Endothelial cell of umbilical vein (primary cell): ENCODE measurements around the gene RTL5. TPM values are rescaled to one million over a fixed set of nuclear protein-coding genes. Genes with fewer than 3 reads are reported as not detected.
A peak's percentile ranks its signal among the peaks of the same experiment; 100 is the strongest.

Experiments used
- BruUV-seq: library from RNA; stranded (reverse); fragments of 400-500 nt; replicated peaks from 2 replicates; lab custom pipeline; 2021; lab: Mats Ljungman, UMichigan
- CTCF ChIA-PET: fragments of 300-600, 350-600 bp; sonication (Branson Sonifier 250); formaldehyde crosslinking; loops from one replicate; lab custom pipeline; 2021; ENCODE audit warnings: antibody characterized with exemption, inconsistent platforms; lab: Charles Lee
- POLR2A ChIA-PET: fragments of 300-600, 350-600 bp; sonication (Branson Sonifier 250); formaldehyde crosslinking; loops from one replicate; lab custom pipeline; 2021; ENCODE audit warnings: antibody characterized with exemption, inconsistent platforms; lab: Charles Lee
- DNase-seq: peaks from one replicate; pipeline ENCODE4 v3.0.0-alpha.2; 2011; ENCODE audit warnings: low read depth, low spot score
- FAIRE-seq: peaks from 2 replicates; lab custom pipeline; 2011; peaks lifted over from hg19 to GRCh38; lab: Jason Lieb, UNC
- H2AFZ ChIP-seq: 2 replicates; pipeline ENCODE4 v1.6.0; 2012; ENCODE audit warnings: low read depth, low read length, control low read depth, inconsistent platforms
- H3K27ac ChIP-seq: 2 replicates; pipeline ENCODE4 v1.5.1; 2011; ENCODE audit warnings: low read depth, mild to moderate bottlenecking, control low read depth, low read length, moderate library complexity; ENCODE audit not compliant: insufficient read depth
- H3K27me3 ChIP-seq, 2 experiments: 2 replicates each; pipeline versions ENCODE4 v1.6.0 to v1.6.1; 2011; ENCODE audit warnings: low read length in 2 of 2, mixed read lengths in 1 of 2; ENCODE audit not compliant: control insufficient read depth in 2 of 2, insufficient read depth in 2 of 2
- H3K36me3 ChIP-seq, 2 experiments: 2 replicates in 1 of 2; 3 replicates in 1 of 2; pipeline ENCODE4 v1.5.1; 2011; ENCODE audit warnings: low read length in 2 of 2, mild to moderate bottlenecking in 1 of 2, moderate library complexity in 1 of 2; ENCODE audit not compliant: control insufficient read depth in 2 of 2, insufficient read depth in 2 of 2; ENCODE audit errors: extremely low read depth in 1 of 2
- H3K4me1 ChIP-seq: 3 replicates; pipeline ENCODE4 v1.5.1; 2011; ENCODE audit warnings: mild to moderate bottlenecking, low read length; ENCODE audit not compliant: control insufficient read depth, insufficient read depth; ENCODE audit errors: extremely low read depth
- H3K4me2 ChIP-seq: 2 replicates; pipeline ENCODE4 v1.6.1; 2011; ENCODE audit warnings: low read length, control low read depth, mixed read lengths; ENCODE audit not compliant: insufficient read depth
- H3K4me3 ChIP-seq, 3 experiments: fragments of 200-600 bp in 1 of 3; sonication (generic), shearing (Covaris generic) in 1 of 3; replicated peaks in 1 of 3; 2 replicates each; pipeline ENCODE4 v1.5.1; 2011 to 2016; ENCODE audit warnings: control low read depth in 3 of 3, low read length in 3 of 3, mild to moderate bottlenecking in 2 of 3, inconsistent platforms in 1 of 3, low read depth in 1 of 3, moderate library complexity in 1 of 3; ENCODE audit not compliant: insufficient read depth in 1 of 3
- H3K79me2 ChIP-seq: 2 replicates; pipeline ENCODE4 v1.6.0; 2012; ENCODE audit warnings: low read length, inconsistent platforms; ENCODE audit not compliant: control insufficient read depth, insufficient read depth
- H3K9ac ChIP-seq: replicated peaks from 2 replicates; pipeline ENCODE3; 2011; ENCODE audit warnings: low read length, control low read depth; ENCODE audit not compliant: insufficient read depth; ENCODE audit errors: extremely low read depth
- H3K9me1 ChIP-seq: replicated peaks from 3 replicates; pipeline ENCODE4 v1.6.0; 2011; ENCODE audit warnings: mild to moderate bottlenecking, low read length; ENCODE audit not compliant: control insufficient read depth, insufficient read depth; ENCODE audit errors: extremely low read depth
- H3K9me3 ChIP-seq: replicated peaks from 2 replicates; pipeline ENCODE4 v1.5.1; 2012; ENCODE audit warnings: low read length, inconsistent platforms; ENCODE audit not compliant: control insufficient read depth, insufficient read depth
- H4K20me1 ChIP-seq: replicated peaks from 2 replicates; pipeline ENCODE3; 2011; ENCODE audit warnings: mild to moderate bottlenecking, low read length; ENCODE audit not compliant: control insufficient read depth, insufficient read depth; ENCODE audit errors: extremely low read depth
- EZH2 ChIP-seq: IDR thresholded peaks from 2 replicates; pipeline ENCODE4 v1.6.1; 2012; ENCODE audit warnings: borderline replicate concordance, low read depth, mild to moderate bottlenecking, moderate library complexity, low read length, inconsistent platforms; ENCODE audit not compliant: severe bottlenecking
- FOS ChIP-seq: IDR thresholded peaks from 2 replicates; pipeline ENCODE4 v1.6.1; 2011; ENCODE audit warnings: mild to moderate bottlenecking, low read length, moderate library complexity, borderline replicate concordance; ENCODE audit not compliant: insufficient read depth
- JUN ChIP-seq: IDR thresholded peaks from 2 replicates; pipeline ENCODE4 v1.6.1; 2011; ENCODE audit warnings: borderline replicate concordance, low read depth; ENCODE audit not compliant: insufficient read length, insufficient read depth
- MYC ChIP-seq: IDR thresholded peaks from one replicate; pipeline ENCODE4 v1.6.1; 2011; ENCODE audit warnings: mild to moderate bottlenecking, low read depth, low read length
- POLR2A ChIP-seq: IDR thresholded peaks from 2 replicates; pipeline ENCODE4 v1.6.1; 2012; ENCODE audit warnings: low read depth, mild to moderate bottlenecking, control low read depth, low read length
- POLR2AphosphoS5 ChIP-seq: IDR thresholded peaks from 2 replicates; pipeline ENCODE4 v1.6.1; 2012; ENCODE audit warnings: low read depth, mild to moderate bottlenecking, control low read depth, low read length, moderate library complexity; ENCODE audit not compliant: insufficient read depth
- dilution Hi-C: fragments of 300-500 bp; cut with MboI; formaldehyde crosslinking; loops from one replicate; pipeline ENCODE4 v1.15.0; 2019; ENCODE audit warnings: low sequenced_read_pairs; ENCODE audit not compliant: extremely low pct_ligation_motif_present
- intact Hi-C: fragments of 100-400 bp; cut with micrococcal nuclease; formaldehyde crosslinking; loops from one replicate; pipeline ENCODE4 v1.10.0; 2022
- polyA plus RNA-seq, 4 experiments: library from polyadenylated mRNA; depleted of rRNA in 3 of 4; stranded (reverse) in 3 of 4; unstranded in 1 of 4; fragments of >200 nt; gene quantifications; 2 replicates each; pipeline versions ENCODE4 v1.2.1 to v1.2.3, GENCODE V29; 2011 to 2012; ENCODE audit warnings: missing spikeins in 1 of 4
- total RNA-seq: library from RNA; stranded (reverse); gene quantifications from 2 replicates; pipeline ENCODE4 v1.2.3, GENCODE V29; 2021
- TF ChIP-seq, protein P1 (sequence below): IDR thresholded peaks from 2 replicates; pipeline ENCODE4 v1.6.1; 2011; ENCODE audit not compliant: insufficient read depth, insufficient read length

The RTL5 gene
- total and polyA plus RNA-seq, 2 donors (not counting 3 experiments of a cell fraction or from before 2014, with no cell fraction given) = 1.0 to 1.7 TPM

DNA sequence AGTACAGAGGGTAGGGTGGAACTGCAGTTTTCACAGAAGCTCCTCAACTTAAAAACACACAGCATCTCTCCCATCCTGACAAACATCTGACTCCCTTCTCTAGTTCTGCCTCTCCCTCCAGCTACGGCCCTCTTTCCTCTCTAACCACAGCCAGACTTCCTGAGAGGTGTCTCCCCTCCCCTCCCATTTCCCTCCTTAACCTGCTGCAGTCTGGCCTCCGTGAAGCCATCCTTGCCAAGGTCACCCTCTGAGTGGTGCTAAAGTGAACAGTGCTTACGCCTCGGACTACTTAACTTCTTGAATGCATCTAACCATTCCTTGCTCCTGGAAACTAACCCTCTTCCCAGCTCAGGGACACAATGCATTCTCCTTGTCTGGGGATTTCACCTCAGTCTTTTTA, 53.3 kb downstream of the RTL5 start:
- H3K27me3 ChIP-seq = no peaks in the 10 kb centered on the region
- dilution Hi-C loops = no loop called here

More for the DNA sequence above, 53.3 kb downstream of the RTL5 start:
- intact Hi-C loops = loop anchor here (2.0 kb wide), 1 partner anchor 18 kb away; no protein-coding TSS in a partner anchor
- no TSS peak for BruUV-seq
- Histone ChIP-seq H3K4me3 (no peak overlapping the region), H3K9me1 (no peaks in the 10 kb centered on the region), H4K20me1 (no peaks in the 10 kb centered on the region), H3K79me2 (peaks cover 37% of the 10 kb centered on the region), H3K36me3 (no peaks in the 10 kb centered on the region), H3K4me1 (peaks cover 39% of the 10 kb centered on the region), H2AFZ (peak overlapping the region; percentile 5), H3K4me2 (peak overlapping the region; percentile 32), H3K9ac (no peak overlapping the region), H3K27ac (peak overlapping the region; percentile 87), H3K9me3 (no peaks in the 10 kb centered on the region)
- TF ChIP-seq FOS (no peak), POLR2AphosphoS5 (no peak), POLR2A (no peak), MYC (no peak), JUN (no peak), EZH2 (no peak)
- TF ChIP-seq, protein P1, sequence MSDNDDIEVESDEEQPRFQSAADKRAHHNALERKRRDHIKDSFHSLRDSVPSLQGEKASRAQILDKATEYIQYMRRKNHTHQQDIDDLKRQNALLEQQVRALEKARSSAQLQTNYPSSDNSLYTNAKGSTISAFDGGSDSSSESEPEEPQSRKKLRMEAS = no peak
- DNase-seq (peak; percentile 70), FAIRE-seq (peak; percentile 79)
- CTCF ChIA-PET = interaction anchor here (0.8 to 2.2 kb wide), 5 partner anchors 16 to 56 kb away, joined by 3 to 11 read pairs (median 4); no protein-coding TSS in a partner anchor
- POLR2A ChIA-PET = interaction anchor here (0.6 to 1.1 kb wide), 4 partner anchors 13 to 60 kb away, joined by 3 to 4 read pairs (median 3); no protein-coding TSS in a partner anchor

Other genes starting within 250 kb of the RTL5 start
- gene NHSL2, start 221.1 kb downstream of the RTL5 start, total RNA-seq = 40.3 and 49.9 TPM in 2 replicates
- gene NHSL2, start 221.1 kb downstream of the RTL5 start, polyA plus RNA-seq = 21.2 and 23.5 TPM in 2 replicates
- gene PIN4, start 49.8 kb upstream of the RTL5 start, total RNA-seq = 9.9 and 10.4 TPM in 2 replicates
- gene PIN4, start 49.8 kb upstream of the RTL5 start, polyA plus RNA-seq = 2.1 and 4.5 TPM in 2 replicates
- 6.7 and 7.5 TPM in 2 replicates for gene ERCC6L, start 107.1 kb upstream of the RTL5 start, total RNA-seq
- gene ERCC6L, start 107.1 kb upstream of the RTL5 start, polyA plus RNA-seq = 0.62 and 0.92 TPM in 2 replicates
- gene RPS4X, start 145.3 kb upstream of the RTL5 start, total RNA-seq = 676 and 716 TPM in 2 replicates
- gene RPS4X, start 145.3 kb upstream of the RTL5 start, polyA plus RNA-seq = 890 and 1,035 TPM in 2 replicates
- gene CITED1, start 174.0 kb upstream of the RTL5 start, total RNA-seq = 0.83 TPM in 1 of 2 replicates, not detected in the other
- not detected in 2 replicates for gene CITED1, start 174.0 kb upstream of the RTL5 start, polyA plus RNA-seq